HUDEP-2 (cell line): ENCODE results near the gene RTEL1.

Experiments used
- DNase-seq, 76 experiments: peaks; one replicate each; lab custom pipeline; 2025; ENCODE audit not compliant: unreplicated experiment in 76 of 76; lab: John Stamatoyannopoulos, UW

Gene RTEL1

GRCh38 chr20:63687419-63688178 lies 29.5 kb downstream of the RTEL1 start:
- DNase-seq: no peak

GRCh38 chr20:63688228-63689045 lies 30.3 kb downstream of the RTEL1 start:
- DNase-seq: no peak

DNA sequence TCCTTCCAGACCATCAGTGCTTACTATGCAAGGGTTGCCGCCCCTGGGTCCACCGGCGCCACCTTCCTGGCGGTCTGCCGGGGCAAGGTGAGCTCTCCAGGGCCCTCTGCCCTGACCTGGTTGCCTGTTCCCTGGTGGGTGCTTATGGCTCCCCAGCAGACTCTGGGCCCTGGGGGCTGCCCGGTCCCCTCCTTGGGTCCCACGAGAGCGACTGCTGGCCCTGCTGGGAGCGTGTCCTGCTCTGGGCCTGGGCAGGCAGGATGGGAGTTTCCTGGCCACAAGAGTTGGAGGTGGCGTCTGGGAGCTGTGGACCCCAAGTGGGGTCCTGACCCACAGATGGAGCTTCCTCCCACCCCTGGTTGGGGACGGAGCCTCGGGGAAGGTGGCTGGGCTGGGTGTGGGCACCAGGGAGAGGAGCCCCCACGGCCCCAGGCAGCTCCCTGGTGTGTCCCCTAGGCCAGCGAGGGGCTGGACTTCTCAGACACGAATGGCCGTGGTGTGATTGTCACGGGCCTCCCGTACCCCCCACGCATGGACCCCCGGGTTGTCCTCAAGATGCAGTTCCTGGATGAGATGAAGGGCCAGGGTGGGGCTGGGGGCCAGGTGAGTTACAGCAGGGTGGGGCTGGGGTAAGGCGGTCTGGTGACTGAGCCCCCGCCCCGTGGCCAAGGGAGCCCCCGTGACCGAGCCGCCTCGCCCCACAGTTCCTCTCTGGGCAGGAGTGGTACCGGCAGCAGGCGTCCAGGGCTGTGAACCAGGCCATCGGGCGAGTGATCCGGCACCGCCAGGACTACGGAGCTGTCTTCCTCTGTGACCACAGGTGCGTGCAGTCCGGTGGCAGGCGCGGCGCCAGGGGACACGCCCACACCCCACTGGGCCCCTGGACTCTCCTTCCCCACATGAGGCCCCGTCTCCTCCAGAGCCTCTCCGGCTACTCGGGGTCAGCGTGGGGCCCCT lies 31.2 kb downstream of the RTEL1 start:
- no peak for DNase-seq

- DNase-seq: no peak
These were observed 32.1 kb downstream of the RTEL1 start for GRCh38 chr20:63690003-63690897.

DNA sequence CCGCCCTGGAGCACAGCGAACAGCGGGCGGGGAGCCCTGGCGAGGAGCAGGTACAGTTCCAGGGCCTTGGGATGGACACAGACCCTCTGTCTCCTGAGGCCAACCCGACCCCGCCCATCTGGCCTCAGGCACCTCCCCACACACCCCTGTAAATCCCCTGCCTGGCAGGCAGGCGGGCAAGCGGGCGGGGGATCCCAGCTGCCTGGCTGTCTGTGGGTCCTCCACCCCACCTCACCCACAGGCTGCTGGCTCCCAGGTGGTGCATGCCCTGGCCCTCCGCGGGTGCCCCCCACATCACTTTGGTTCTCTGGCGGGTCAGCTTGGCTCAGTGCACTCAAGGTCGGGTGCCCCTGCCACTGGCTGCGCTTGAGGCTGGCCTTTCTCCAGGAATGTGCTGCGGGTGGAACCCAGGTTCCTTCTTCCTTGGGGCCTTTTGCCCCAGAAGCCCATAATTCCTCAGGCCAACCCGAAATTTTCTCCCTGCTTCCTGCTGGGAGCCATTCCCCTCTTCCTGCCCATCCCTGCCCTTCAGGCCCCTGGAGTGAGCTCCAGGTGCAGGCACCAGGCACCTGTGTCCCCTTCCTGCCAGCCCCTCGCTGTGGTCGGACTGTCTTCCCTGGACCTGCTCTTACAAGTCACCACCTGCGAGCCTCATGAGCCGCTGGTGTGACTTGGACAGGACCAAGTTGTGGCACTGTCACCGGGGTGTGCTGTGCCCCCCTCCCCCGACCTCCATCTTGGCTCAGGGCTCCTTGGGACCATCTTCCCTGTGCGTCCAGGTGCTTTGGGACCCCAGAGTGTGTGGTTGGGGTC lies 33.0 kb downstream of the RTEL1 start:
- no peak for DNase-seq

GRCh38 chr20:63691711-63692435 lies 33.8 kb downstream of the RTEL1 start:
- DNase-seq: no peak

DNA sequence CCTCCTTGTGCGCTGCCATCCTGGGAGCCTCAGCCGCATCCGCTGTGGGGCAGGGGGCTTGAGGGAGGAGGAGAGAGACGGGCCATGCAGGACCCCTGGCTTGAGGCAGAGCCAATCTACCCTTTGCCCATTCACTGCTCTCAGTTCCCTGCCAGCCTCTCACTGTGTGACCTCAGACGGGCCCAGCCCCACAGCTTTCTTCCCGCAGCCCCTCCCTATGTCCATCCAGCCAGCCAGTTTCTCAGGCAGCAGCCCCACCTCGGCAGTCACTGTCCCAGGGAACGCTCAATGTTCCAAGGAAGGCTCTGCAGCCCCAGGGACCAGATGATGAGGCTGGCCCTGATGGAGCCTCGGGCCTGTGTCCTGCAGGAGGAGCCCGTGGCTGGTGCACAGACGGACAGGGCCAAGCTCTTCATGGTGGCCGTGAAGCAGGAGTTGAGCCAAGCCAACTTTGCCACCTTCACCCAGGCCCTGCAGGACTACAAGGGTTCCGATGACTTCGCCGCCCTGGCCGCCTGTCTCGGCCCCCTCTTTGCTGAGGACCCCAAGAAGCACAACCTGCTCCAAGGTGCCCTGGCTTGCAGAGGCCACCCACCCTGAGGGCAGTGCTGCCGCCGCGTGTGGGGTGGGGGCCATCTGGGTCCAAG lies 34.4 kb downstream of the RTEL1 start:
- no peak for DNase-seq

- DNase-seq: no peak
These were observed 35.1 kb downstream of the RTEL1 start for GRCh38 chr20:63693083-63693732.

GRCh38 chr20:63693733-63694583 lies 35.8 kb downstream of the RTEL1 start:
- no peak for DNase-seq

GRCh38 chr20:63694584-63695423 lies 36.7 kb downstream of the RTEL1 start:
- no peak for DNase-seq

- DNase-seq: no peak
These were observed 37.6 kb downstream of the RTEL1 start for GRCh38 chr20:63695424-63696305.

DNA sequence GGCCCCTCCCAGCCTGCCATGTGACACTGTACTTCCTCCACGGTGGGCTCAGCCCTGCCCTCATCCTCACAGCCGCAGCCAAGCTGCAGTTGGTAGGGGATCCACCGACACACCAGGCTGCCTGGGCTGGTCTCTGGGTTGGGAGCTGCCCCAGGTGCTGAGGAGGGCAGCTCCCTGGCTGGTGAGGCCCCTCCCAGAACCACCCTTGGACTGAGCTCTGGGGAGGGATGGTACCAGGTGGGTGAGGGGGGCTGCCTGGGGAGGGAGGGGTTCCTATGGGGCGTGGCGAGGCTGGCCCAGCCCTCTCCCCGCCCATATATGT lies 38.2 kb downstream of the RTEL1 start:
- DNase-seq: no peak

DNA sequence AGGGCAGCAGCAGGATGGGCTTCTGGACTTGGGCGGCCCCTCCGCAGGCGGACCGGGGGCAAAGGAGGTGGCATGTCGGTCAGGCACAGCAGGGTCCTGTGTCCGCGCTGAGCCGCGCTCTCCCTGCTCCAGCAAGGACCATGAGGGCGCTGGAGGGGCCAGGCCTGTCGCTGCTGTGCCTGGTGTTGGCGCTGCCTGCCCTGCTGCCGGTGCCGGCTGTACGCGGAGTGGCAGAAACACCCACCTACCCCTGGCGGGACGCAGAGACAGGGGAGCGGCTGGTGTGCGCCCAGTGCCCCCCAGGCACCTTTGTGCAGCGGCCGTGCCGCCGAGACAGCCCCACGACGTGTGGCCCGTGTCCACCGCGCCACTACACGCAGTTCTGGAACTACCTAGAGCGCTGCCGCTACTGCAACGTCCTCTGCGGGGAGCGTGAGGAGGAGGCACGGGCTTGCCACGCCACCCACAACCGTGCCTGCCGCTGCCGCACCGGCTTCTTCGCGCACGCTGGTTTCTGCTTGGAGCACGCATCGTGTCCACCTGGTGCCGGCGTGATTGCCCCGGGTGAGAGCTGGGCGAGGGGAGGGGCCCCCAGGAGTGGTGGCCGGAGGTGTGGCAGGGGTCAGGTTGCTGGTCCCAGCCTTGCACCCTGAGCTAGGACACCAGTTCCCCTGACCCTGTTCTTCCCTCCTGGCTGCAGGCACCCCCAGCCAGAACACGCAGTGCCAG lies 38.7 kb downstream of the RTEL1 start, which contains the start of gene TNFRSF6B:
Gene TNFRSF6B, plus strand, starts transcription at position 25 of the 729 bp plus-strand sequence. Its CDS starts 116 bp downstream, at position 141.
- no peak for DNase-seq

- DNase-seq: no peak
These were observed 39.3 kb downstream of the RTEL1 start for GRCh38 chr20:63697357-63697867.
